Brain microvascular endothelial cell (primary cell): ENCODE data around the gene SPINDOC.

Source experiments
- DNase-seq: peaks from one replicate; pipeline ENCODE4 v3.0.0-alpha.2; 2020
- H3K27ac ChIP-seq: fragments of 250-450 bp; sonication (Bioruptor Pico); 2 replicates; pipeline ENCODE4 v1.5.1; 2020; ENCODE audit warnings: mild to moderate bottlenecking, moderate library complexity
- H3K27me3 ChIP-seq: fragments of 250-450 bp; sonication (Bioruptor Pico); replicated peaks from 2 replicates; pipeline ENCODE4 v1.5.1; 2020; ENCODE audit warnings: mild to moderate bottlenecking
- H3K36me3 ChIP-seq: fragments of 250-450 bp; sonication (Bioruptor Pico); replicated peaks from 2 replicates; pipeline ENCODE4 v1.5.1; 2020; ENCODE audit warnings: mild to moderate bottlenecking
- H3K4me3 ChIP-seq: 2 replicates; pipeline ENCODE4 v1.5.1; 2011; ENCODE audit warnings: low read depth, mild to moderate bottlenecking, control low read depth, low read length, moderate library complexity
- CTCF ChIP-seq: IDR thresholded peaks from 2 replicates; pipeline ENCODE4 v1.5.1; 2011; ENCODE audit warnings: low read depth, mild to moderate bottlenecking, moderate library complexity, low read length, control low read depth, inconsistent platforms; ENCODE audit errors: missing control alignments
- in situ Hi-C: cut with HindIII; loops from 2 replicates; pipeline ENCODE4 v1.10.0; 2017; ENCODE audit warnings: low sequenced_read_pairs, low pct_ligation_motif_present

SPINDOC gene

GRCh38 chr11:63832336-63832735, 19.1 kb downstream of the SPINDOC start:
- no peaks in the 10 kb centered on the region for H3K36me3 ChIP-seq
- H3K27me3 ChIP-seq = no peaks in the 10 kb centered on the region
- H3K4me3 ChIP-seq = no peak overlapping the region
- no peak for TF ChIP-seq CTCF
- in situ Hi-C loops = loop anchor here (25.0 kb wide), 1 partner anchor 330 kb away; the partner anchor contains the start of gene MACROD1
- no peak for DNase-seq
- no peak overlapping the region for H3K27ac ChIP-seq

- in situ Hi-C loops = loop anchor here (25.0 kb wide), 1 partner anchor 329 kb away; the partner anchor contains the start of gene MACROD1
- H3K27ac ChIP-seq = no peak overlapping the region
- no peaks in the 10 kb centered on the region for H3K27me3 ChIP-seq
- H3K36me3 ChIP-seq = no peaks in the 10 kb centered on the region
- DNase-seq = no peak
- no peak overlapping the region for H3K4me3 ChIP-seq
- no peak for TF ChIP-seq CTCF
These were observed 19.8 kb downstream of the SPINDOC start for GRCh38 chr11:63833048-63833447.

- H3K4me3 ChIP-seq = no peak overlapping the region
- no peak for TF ChIP-seq CTCF
- no peak overlapping the region for H3K27ac ChIP-seq
- no peaks in the 10 kb centered on the region for H3K36me3 ChIP-seq
- no peaks in the 10 kb centered on the region for H3K27me3 ChIP-seq
- no peak for DNase-seq
- in situ Hi-C loops = loop anchor here (25.0 kb wide), 1 partner anchor 328 kb away; the partner anchor contains the start of gene MACROD1
These were observed 21.4 kb downstream of the SPINDOC start for GRCh38 chr11:63834535-63835157.

GRCh38 chr11:63835158-63835545, 21.9 kb downstream of the SPINDOC start:
- Histone ChIP-seq H3K27ac (no peak overlapping the region), H3K4me3 (no peak overlapping the region), H3K27me3 (no peaks in the 10 kb centered on the region), H3K36me3 (no peaks in the 10 kb centered on the region)
- no peak for TF ChIP-seq CTCF
- in situ Hi-C loops = loop anchor here (25.0 kb wide), 1 partner anchor 327 kb away; the partner anchor contains the start of gene MACROD1
- no peak for DNase-seq

- Histone ChIP-seq H3K4me3 (no peak overlapping the region), H3K27me3 (no peaks in the 10 kb centered on the region)
These were observed 23.9 kb downstream of the SPINDOC start for GRCh38 chr11:63837027-63837688.

More at GRCh38 chr11:63837027-63837688, 23.9 kb downstream of the SPINDOC start:
- H3K36me3 ChIP-seq = no peaks in the 10 kb centered on the region
- in situ Hi-C loops = loop anchor here (25.0 kb wide), 1 partner anchor 325 kb away; the partner anchor contains the start of gene MACROD1
- peak; percentile 91 for TF ChIP-seq CTCF
- H3K27ac ChIP-seq = no peak overlapping the region
- peak; percentile 64 for DNase-seq
